ENCODE results near the gene TTBK1. TPM values are rescaled to one million over a fixed set of nuclear protein-coding genes. Genes with fewer than 3 reads are reported as not detected.

The TTBK1 gene
- not detected in 2 replicates for total RNA-seq (2021)
- Bru-seq, nascent RNA: not detected
- not detected for BruChase-seq, experiment 1, labeled RNA remaining after a 2-hour chase
- BruChase-seq, experiment 2, labeled RNA remaining after a 6-hour chase: not detected
- long read RNA-seq: 0 reads

GRCh38 chr6:43242908-43243663, at the start of gene TTBK1:
Gene TTBK1, plus strand, starts transcription at chr6:43243481. Its CDS starts 3,180 bp downstream, at chr6:43246661.
- Histone ChIP-seq H3K36me3 (ENCODE audit: insufficient read depth, low read length, poor library complexity, severe bottlenecking) (no peaks in the 10 kb centered on the region), H3K4me3 (ENCODE audit: low read depth, low read length, poor library complexity, severe bottlenecking) (no peak within 1 kb of the TSS), H3K9me3 (ENCODE audit: low read depth, low read length, poor library complexity, severe bottlenecking) (peaks cover 3% of the 10 kb centered on the region), H3K27me3 (replicated peaks; ENCODE audit: insufficient read depth, low read depth, low read length, poor library complexity) (peaks cover 63% of the 10 kb centered on the region), H3K27ac (ENCODE audit: low read depth, low read length, poor library complexity, severe bottlenecking) (no peak within 1 kb of the TSS), H3K4me1 (ENCODE audit: insufficient read depth, low read length, poor library complexity, severe bottlenecking) (peaks cover 6% of the 10 kb centered on the region)
- no peak for DNase-seq (ENCODE audit: low spot score)
- TF ChIP-seq, protein P1, sequence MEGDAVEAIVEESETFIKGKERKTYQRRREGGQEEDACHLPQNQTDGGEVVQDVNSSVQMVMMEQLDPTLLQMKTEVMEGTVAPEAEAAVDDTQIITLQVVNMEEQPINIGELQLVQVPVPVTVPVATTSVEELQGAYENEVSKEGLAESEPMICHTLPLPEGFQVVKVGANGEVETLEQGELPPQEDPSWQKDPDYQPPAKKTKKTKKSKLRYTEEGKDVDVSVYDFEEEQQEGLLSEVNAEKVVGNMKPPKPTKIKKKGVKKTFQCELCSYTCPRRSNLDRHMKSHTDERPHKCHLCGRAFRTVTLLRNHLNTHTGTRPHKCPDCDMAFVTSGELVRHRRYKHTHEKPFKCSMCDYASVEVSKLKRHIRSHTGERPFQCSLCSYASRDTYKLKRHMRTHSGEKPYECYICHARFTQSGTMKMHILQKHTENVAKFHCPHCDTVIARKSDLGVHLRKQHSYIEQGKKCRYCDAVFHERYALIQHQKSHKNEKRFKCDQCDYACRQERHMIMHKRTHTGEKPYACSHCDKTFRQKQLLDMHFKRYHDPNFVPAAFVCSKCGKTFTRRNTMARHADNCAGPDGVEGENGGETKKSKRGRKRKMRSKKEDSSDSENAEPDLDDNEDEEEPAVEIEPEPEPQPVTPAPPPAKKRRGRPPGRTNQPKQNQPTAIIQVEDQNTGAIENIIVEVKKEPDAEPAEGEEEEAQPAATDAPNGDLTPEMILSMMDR (conservative IDR thresholded peaks at IDR 0.05; ENCODE audit: low read depth, low read length): no peak
- TF ChIP-seq EZH2 (IDR thresholded peaks at IDR 0.05; ENCODE audit: borderline replicate concordance, low read depth, low read length, poor library complexity, severe bottlenecking): no peak
- no TSS peak for BruUV-seq (replicated peaks)
- POLR2A ChIA-PET (ENCODE audit: low non-redundant PET): no interaction called here
- CTCF ChIA-PET: no interaction called here
- intact Hi-C loops (cut with micrococcal nuclease; ENCODE audit: unreplicated experiment): no loop called here

- Histone ChIP-seq H3K27ac (ENCODE audit: low read depth, low read length, poor library complexity, severe bottlenecking) (no peak overlapping the region), H3K9me3 (ENCODE audit: low read depth, low read length, poor library complexity, severe bottlenecking) (no peaks in the 10 kb centered on the region), H3K36me3 (ENCODE audit: insufficient read depth, low read length, poor library complexity, severe bottlenecking) (no peaks in the 10 kb centered on the region), H3K4me1 (ENCODE audit: insufficient read depth, low read length, poor library complexity, severe bottlenecking) (no peaks in the 10 kb centered on the region), H3K27me3 (replicated peaks; ENCODE audit: insufficient read depth, low read depth, low read length, poor library complexity) (no peaks in the 10 kb centered on the region), H3K4me3 (ENCODE audit: low read depth, low read length, poor library complexity, severe bottlenecking) (no peak overlapping the region)
- no peak for DNase-seq (ENCODE audit: low spot score)
- no TSS peak for BruUV-seq (replicated peaks)
- POLR2A ChIA-PET (ENCODE audit: low non-redundant PET): no interaction called here
- no peak for TF ChIP-seq EZH2 (IDR thresholded peaks at IDR 0.05; ENCODE audit: borderline replicate concordance, low read depth, low read length, poor library complexity, severe bottlenecking)
- TF ChIP-seq, protein P1 (conservative IDR thresholded peaks at IDR 0.05; ENCODE audit: low read depth, low read length): no peak
- intact Hi-C loops (cut with micrococcal nuclease; ENCODE audit: unreplicated experiment): no loop called here
- CTCF ChIA-PET: no interaction called here
Observed at GRCh38 chr6:43193929-43194328, 49.4 kb upstream of the TTBK1 start.

GRCh38 chr6:43196337-43196736, 46.9 kb upstream of the TTBK1 start:
- H3K9me3 ChIP-seq (ENCODE audit: low read depth, low read length, poor library complexity, severe bottlenecking): no peaks in the 10 kb centered on the region
- H3K4me3 ChIP-seq (ENCODE audit: low read depth, low read length, poor library complexity, severe bottlenecking): no peak overlapping the region
- ChIA-PET CTCF (interaction anchor here (0.5 kb wide), 1 partner anchor 46 kb away, joined by 3 read pairs; no protein-coding TSS in a partner anchor), POLR2A (ENCODE audit: low non-redundant PET) (no interaction called here)
- no peaks in the 10 kb centered on the region for H3K36me3 ChIP-seq (ENCODE audit: insufficient read depth, low read length, poor library complexity, severe bottlenecking)
- intact Hi-C loops (cut with micrococcal nuclease; ENCODE audit: unreplicated experiment): no loop called here
- H3K4me1 ChIP-seq (ENCODE audit: insufficient read depth, low read length, poor library complexity, severe bottlenecking): no peaks in the 10 kb centered on the region
- DNase-seq (ENCODE audit: low spot score): no peak
- H3K27me3 ChIP-seq (replicated peaks; ENCODE audit: insufficient read depth, low read depth, low read length, poor library complexity): no peaks in the 10 kb centered on the region
- TF ChIP-seq EZH2 (IDR thresholded peaks at IDR 0.05; ENCODE audit: borderline replicate concordance, low read depth, low read length, poor library complexity, severe bottlenecking): no peak
- TF ChIP-seq, protein P1 (conservative IDR thresholded peaks at IDR 0.05; ENCODE audit: low read depth, low read length): no peak
- BruUV-seq (replicated peaks): no TSS peak
- H3K27ac ChIP-seq (ENCODE audit: low read depth, low read length, poor library complexity, severe bottlenecking): no peak overlapping the region

All from A673 (cell line).